ENCODE results near the gene SCAI.
"Not testable (repeated sequence)": the region's sequence is repeated elsewhere in the genome, so short reads cannot be mapped to it uniquely, and the experiment has no call there.

GRCh38 chr9:125108541-125108940, 34.8 kb downstream of the SCAI start:
- TF ChIP-seq CTCF (conservative IDR thresholded peaks at IDR 0.05; ENCODE audit: low read depth in 2 of 2); REST (IDR thresholded peaks at IDR 0.05; ENCODE audit: unreplicated experiment); POLR2AphosphoS5 (IDR thresholded peaks at IDR 0.05; ENCODE audit: low read depth); CREB1 (CRISPR knock-in tag; IDR thresholded peaks at IDR 0.05; ENCODE audit: low read depth); EZH2 (IDR thresholded peaks at IDR 0.05; ENCODE audit: low read depth, unreplicated experiment): not testable (repeated sequence)
